OCI-LY1 (cell line): ENCODE data around the gene SLC39A5.

Source experiments
- H2AFZ ChIP-seq: fragments of 200-600 bp; sonication (generic), shearing (Covaris generic); 2 replicates; pipeline ENCODE4 v1.6.0; 2014; ENCODE audit warnings: antibody characterized with exemption, mild to moderate bottlenecking, low read length
- H3F3A ChIP-seq: fragments of 200-600 bp; sonication (generic), shearing (Covaris generic); 2 replicates; pipeline ENCODE4 v1.6.0; 2014; ENCODE audit warnings: mild to moderate bottlenecking, antibody characterized with exemption, low read length, moderate library complexity; ENCODE audit not compliant: insufficient read depth
- H3K27ac ChIP-seq: fragments of 200-600 bp; sonication (generic); 2 replicates; pipeline ENCODE4 v1.5.1; 2014; ENCODE audit warnings: low read length, mixed run types, mild to moderate bottlenecking, low read depth; ENCODE audit not compliant: poor library complexity, severe bottlenecking
- H3K27me3 ChIP-seq: fragments of 200-600 bp; sonication (generic); 2 replicates; pipeline ENCODE4 v1.6.0; 2014; ENCODE audit warnings: antibody characterized with exemption, mild to moderate bottlenecking, low read length, moderate library complexity; ENCODE audit not compliant: insufficient read depth
- H3K36me3 ChIP-seq: fragments of 200-600 bp; sonication (generic); 2 replicates; pipeline ENCODE4 v1.6.1; 2014; ENCODE audit warnings: mild to moderate bottlenecking, antibody characterized with exemption, low read length, moderate library complexity, mixed read lengths; ENCODE audit not compliant: insufficient read depth
- H3K4me1 ChIP-seq: fragments of 200-600 bp; sonication (generic); 2 replicates; pipeline ENCODE4 v1.5.1; 2014; ENCODE audit warnings: mild to moderate bottlenecking, low read length, moderate library complexity; ENCODE audit not compliant: insufficient read depth, severe bottlenecking
- H3K4me2 ChIP-seq: fragments of 200-600 bp; sonication (generic), shearing (Covaris generic); 2 replicates; pipeline ENCODE4 v1.6.1; 2014; ENCODE audit warnings: low read length
- H3K4me3 ChIP-seq: fragments of 200-600 bp; sonication (generic); 2 replicates; pipeline ENCODE4 v1.5.1; 2014; ENCODE audit warnings: low read length, low read depth, mild to moderate bottlenecking, mixed read lengths; ENCODE audit not compliant: poor library complexity, severe bottlenecking
- H3K79me2 ChIP-seq: fragments of 200-600 bp; shearing (Covaris generic); 2 replicates; pipeline ENCODE4 v1.6.1; 2016; ENCODE audit warnings: mixed run types, low read length, mixed read lengths; ENCODE audit not compliant: insufficient read depth
- H3K9ac ChIP-seq: fragments of 200-600 bp; sonication (generic), shearing (Covaris generic); 2 replicates; pipeline ENCODE4 v1.6.1; 2014; ENCODE audit warnings: mild to moderate bottlenecking, low read length, mixed read lengths
- H3K9me2 ChIP-seq: fragments of 200-600 bp; sonication (generic), shearing (Covaris generic); 2 replicates; pipeline ENCODE4 v1.6.1; 2014; ENCODE audit warnings: low read depth, mild to moderate bottlenecking, low read length, mixed read lengths
- H3K9me3 ChIP-seq: fragments of 200-600 bp; shearing (Covaris generic); 2 replicates; pipeline ENCODE4 v1.6.1; 2014; ENCODE audit warnings: low read length, mixed read lengths
- H4K20me1 ChIP-seq: fragments of 200-600 bp; sonication (generic), shearing (Covaris generic); 2 replicates; pipeline ENCODE4 v1.6.0; 2016; ENCODE audit warnings: mild to moderate bottlenecking, low read length; ENCODE audit not compliant: insufficient read depth
- CTCF ChIP-seq: fragments of 200-600 bp; sonication (generic), shearing (Covaris generic); IDR thresholded peaks from 2 replicates; pipeline ENCODE4 v1.5.1; 2017; ENCODE audit warnings: mild to moderate bottlenecking, antibody characterized with exemption, low read length, moderate library complexity, mixed read lengths
- EZH2 ChIP-seq: fragments of 200-600 bp; sonication (generic), shearing (Covaris generic); IDR thresholded peaks from 2 replicates; pipeline ENCODE4 v1.8.0; 2017; ENCODE audit warnings: borderline replicate concordance, mixed run types, mild to moderate bottlenecking, antibody characterized with exemption, low read length, moderate library complexity, mixed read lengths

SLC39A5 gene

GRCh38 chr12:56278905-56279304, 49.1 kb downstream of the SLC39A5 start:
- Histone ChIP-seq H3K27ac (no peak overlapping the region), H3K9ac (no peak overlapping the region), H3K9me2 (no peaks in the 10 kb centered on the region), H3K27me3 (no peaks in the 10 kb centered on the region), H3F3A (no peaks in the 10 kb centered on the region), H4K20me1 (no peaks in the 10 kb centered on the region), H3K4me3 (no peak overlapping the region), H3K9me3 (no peaks in the 10 kb centered on the region), H3K36me3 (peaks cover 93% of the 10 kb centered on the region), H3K4me1 (no peaks in the 10 kb centered on the region), H2AFZ (no peak overlapping the region), H3K4me2 (no peak overlapping the region), H3K79me2 (no peaks in the 10 kb centered on the region)
- TF ChIP-seq EZH2 = no peak
- TF ChIP-seq CTCF = no peak

- Histone ChIP-seq H3K27ac (no peak overlapping the region), H3K4me3 (no peak overlapping the region), H3K9me2 (no peaks in the 10 kb centered on the region)
Observed at GRCh38 chr12:56280849-56281248, 51.0 kb downstream of the SLC39A5 start.

GRCh38 chr12:56282030-56282429, 52.2 kb downstream of the SLC39A5 start:
- Histone ChIP-seq H3K4me2 (no peak overlapping the region), H3K9me2 (no peaks in the 10 kb centered on the region), H3K36me3 (peaks cover 91% of the 10 kb centered on the region), H4K20me1 (no peaks in the 10 kb centered on the region), H3K9me3 (no peaks in the 10 kb centered on the region), H3K4me1 (no peaks in the 10 kb centered on the region), H3K79me2 (no peaks in the 10 kb centered on the region), H3K9ac (no peak overlapping the region), H2AFZ (no peak overlapping the region), H3K27ac (no peak overlapping the region), H3K4me3 (no peak overlapping the region), H3K27me3 (no peaks in the 10 kb centered on the region), H3F3A (no peaks in the 10 kb centered on the region)
- TF ChIP-seq EZH2 (no peak), CTCF (no peak)

More at GRCh38 chr12:56280849-56281248, 51.0 kb downstream of the SLC39A5 start:
- TF ChIP-seq EZH2 (no peak), CTCF (no peak)
- Histone ChIP-seq H4K20me1 (no peaks in the 10 kb centered on the region), H3K9me3 (no peaks in the 10 kb centered on the region), H3F3A (no peaks in the 10 kb centered on the region), H3K4me1 (no peaks in the 10 kb centered on the region), H3K36me3 (peaks cover 93% of the 10 kb centered on the region), H3K4me2 (no peak overlapping the region), H3K79me2 (no peaks in the 10 kb centered on the region), H3K27me3 (no peaks in the 10 kb centered on the region), H3K9ac (no peak overlapping the region), H2AFZ (no peak overlapping the region)
